Stimulated activated CD4-positive, alpha-beta T cell treated with anti-CD3 and anti-CD28 coated beads, Interleukin-4, amount 100 ng/mL, for 1 hour (primary cell): ENCODE measurements around the gene AP2A1.
"Not testable (repeated sequence)": the region's sequence is repeated elsewhere in the genome, so short reads cannot be mapped to it uniquely, and the experiment has no call there.

Experiments used
- DNase-seq: peaks from one replicate; pipeline ENCODE4 v3.0.0-alpha.2; 2020

AP2A1 gene

DNA sequence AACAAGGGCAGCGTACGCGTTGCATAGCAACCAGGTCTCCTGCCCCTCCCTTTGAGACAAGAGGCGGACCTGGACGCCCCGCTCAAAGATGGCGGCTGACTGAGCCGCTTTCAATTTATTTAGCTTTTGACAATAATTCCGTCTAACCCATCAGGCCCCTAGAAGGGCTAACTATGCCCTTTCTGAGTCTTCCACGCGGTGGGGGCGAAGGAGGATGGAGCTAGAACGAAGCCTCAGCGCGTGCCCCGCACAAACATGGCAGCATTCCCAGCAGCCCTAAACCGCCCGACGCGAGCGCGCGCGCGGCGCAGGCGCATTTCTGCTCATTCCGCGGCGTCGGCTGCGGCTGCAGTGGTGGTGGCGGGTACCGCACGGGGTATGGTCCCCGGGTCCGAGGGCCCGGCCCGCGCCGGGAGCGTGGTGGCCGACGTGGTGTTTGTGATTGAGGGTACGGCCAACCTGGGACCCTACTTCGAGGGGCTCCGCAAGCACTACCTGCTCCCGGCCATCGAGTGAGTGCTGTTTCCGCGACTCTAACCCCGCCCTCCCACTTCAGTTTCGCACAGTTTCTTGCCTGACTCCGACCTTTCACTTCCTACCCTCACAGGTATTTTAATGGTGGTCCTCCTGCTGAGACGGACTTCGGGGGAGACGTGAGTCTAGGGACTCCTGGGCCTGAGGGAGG lies 51.3 kb downstream of the AP2A1 start, which contains the start of gene MED25:
MED25 (plus strand) TSS at position 326 of the 685 bp plus-strand sequence; CDS start at position 379, 53 bp downstream.
- peak; percentile 83 for DNase-seq

DNA sequence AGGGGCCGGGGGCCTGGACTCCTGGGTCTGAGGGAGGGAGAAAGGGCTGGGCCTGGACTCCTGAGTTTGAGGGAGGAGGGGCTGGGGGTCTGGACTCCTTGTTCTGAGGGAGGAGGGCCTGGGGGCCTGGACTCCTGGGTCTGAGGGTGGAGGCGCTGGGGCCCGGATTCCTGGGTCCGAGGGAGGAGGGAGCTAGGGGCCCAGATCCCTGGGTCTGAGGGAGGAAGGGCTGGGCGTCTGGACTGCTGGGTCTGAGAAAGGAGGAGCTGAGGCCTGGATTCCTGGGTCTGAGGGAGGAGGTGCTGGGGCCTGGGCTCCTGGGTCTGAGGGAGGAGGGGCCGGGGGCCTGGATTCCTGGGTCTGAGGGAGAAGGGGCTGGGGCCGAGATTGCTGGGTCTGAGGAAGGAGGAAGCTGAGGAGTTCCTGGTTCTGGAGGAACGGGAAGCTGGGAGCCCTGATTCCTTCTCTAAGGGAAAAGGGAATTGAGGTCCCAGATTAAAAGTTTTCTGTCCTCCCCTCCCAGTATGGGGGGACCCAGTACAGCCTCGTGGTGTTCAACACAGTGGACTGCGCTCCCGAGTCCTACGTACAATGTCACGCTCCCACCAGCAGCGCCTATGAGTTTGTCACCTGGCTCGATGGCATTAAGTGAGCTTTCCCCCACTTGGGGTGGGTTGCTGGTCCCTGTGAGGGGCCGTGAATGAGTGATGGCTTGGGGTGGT lies 52.0 kb downstream of the AP2A1 start:
- no peak for DNase-seq

DNA sequence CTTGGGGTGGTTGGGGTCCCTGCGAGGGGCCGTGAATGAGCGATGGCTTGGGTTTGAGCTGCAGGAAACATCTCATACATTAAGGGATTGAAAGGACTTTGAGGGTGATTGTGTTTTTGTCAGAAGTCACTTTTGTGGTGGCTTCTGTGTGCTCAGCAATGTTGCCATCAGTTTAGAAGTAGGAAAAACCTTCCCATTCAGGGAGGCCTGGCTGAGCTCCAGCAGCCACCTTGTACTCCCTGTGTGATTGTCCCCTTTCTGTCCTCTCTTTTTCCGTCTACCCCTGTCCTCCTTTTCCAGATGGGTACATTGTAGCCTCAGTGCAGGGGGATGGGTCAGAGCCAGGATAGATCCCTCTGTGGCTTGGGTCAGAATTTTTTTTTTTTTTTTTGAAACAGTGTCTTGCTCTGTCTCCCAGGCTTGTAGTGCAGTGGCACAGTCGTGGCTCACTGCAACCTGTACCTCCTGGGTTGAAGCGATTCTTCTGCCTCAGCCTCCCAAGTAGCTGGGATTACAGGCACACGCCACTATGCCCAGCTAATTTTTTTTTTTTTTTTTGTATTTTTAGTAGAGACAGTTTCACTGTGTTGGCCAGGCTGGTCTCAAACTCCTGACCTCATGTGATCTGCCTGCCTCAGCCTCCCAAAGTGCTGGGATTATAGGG lies 52.8 kb downstream of the AP2A1 start:
- DNase-seq = not testable (repeated sequence)

DNA sequence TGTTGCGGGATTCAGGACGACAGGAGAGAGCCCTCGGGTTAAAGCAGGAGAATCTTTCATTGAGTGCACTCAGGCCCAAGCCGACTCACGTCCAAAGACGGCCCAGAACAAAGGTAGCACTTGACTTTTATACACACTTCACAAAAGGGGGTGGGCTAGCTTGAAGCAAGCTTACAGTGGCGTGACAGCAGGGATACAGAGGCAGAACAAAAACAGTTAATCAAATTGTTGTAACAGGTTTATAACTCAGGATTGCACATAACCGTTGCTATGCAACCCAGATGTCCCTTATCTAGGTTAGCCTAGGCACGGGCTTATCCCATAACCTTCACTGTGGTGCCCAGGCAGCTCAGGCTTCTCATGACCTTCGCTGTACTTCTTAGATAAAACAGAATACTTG lies 53.3 kb downstream of the AP2A1 start:
- no peak for DNase-seq

DNA sequence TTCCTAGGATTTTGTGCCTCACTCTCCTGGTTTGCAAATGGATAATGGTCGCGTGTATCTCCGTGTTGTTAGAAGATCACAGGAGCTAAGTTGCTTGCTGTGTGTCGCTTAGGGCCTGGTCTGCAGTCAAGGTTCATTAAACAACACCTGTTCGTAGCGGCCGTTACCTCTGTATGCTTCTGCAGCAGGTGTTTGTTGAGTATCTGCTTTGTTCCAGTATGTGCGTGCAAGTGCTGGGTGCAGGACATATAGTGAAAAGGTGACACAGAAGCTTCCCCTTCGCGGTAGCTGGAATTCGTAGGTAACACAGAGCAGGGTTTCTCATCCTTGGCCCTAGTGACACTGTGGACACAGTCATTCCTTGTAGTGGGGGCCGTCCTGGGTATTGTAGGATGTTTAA lies 56.7 kb downstream of the AP2A1 start:
- DNase-seq = no peak

DNA sequence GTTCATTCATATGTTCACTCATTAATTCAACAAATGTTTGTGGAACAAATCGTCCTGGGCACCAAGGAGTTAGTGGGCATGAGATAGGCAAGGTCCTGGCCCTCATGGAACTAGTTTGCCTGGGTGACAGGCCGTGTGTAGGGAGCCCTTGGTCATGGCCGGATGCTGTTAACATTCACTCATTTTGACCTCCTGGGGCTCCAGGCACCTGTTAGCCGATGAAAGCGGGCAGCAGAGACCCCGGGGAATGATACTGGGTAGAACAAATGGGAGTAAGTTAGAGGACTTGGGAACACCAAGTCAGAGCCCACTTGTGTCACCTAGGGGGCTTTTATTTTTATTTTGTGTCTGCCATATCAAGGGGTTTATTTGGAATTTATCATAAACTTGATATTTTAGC lies 57.9 kb downstream of the AP2A1 start:
- DNase-seq = no peak

DNA sequence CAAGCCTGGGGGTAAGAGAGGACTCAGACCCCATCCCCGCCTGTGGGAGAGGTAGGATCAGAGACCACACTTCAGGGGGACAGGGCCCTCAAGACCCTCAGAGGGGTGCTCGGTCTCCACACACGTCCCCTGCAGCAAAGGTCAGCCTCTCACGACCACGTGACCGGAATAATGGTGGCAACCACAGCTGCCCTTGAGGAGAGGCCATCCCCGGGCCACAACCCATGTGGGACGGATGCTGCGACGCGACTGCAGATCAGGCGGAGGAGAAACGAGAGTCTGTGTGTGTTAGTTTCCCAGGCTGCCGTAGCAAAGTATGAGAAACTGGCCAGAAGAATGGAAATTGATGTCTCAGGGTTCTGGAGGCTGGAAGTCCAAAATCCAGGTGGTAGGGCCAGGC lies 60.2 kb downstream of the AP2A1 start:
- no peak for DNase-seq

DNA sequence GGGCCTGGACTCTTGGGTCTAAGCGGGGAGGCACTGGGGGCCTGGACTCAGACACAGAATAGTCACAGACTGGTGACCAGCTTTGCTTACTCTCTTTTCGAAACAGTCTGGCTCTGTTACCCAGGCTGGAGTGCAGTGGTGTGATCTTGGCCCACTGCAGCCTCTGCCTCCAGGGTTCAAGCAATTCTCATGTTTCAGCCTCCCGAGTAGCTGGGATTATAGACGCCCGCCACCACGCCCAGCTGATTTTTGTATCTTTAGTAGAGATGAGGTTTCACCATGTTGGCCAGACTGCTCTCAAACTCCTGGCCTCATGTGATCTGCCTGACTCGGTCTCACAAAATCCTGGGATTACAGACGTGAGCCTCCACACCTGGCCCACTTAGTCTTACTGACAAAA lies 62.4 kb downstream of the AP2A1 start:
- DNase-seq = no peak

DNA sequence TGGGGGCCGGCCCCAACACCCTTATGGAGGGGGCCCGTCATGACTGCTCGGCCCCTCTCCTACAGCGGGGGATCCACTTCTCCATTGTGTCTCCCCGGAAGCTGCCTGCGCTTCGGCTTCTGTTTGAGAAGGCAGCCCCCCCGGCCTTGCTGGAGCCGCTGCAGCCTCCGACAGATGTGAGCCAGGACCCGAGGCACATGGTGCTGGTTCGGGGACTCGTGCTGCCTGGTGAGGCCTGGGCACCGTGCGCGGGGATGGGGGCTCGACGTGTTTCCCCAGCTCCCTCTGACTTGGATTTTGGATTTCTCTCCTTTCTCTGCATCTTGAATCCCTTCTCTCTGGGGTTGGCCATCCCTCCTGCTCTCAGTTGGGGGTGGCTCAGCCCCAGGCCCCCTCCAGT lies 62.9 kb downstream of the AP2A1 start:
- DNase-seq = no peak

DNA sequence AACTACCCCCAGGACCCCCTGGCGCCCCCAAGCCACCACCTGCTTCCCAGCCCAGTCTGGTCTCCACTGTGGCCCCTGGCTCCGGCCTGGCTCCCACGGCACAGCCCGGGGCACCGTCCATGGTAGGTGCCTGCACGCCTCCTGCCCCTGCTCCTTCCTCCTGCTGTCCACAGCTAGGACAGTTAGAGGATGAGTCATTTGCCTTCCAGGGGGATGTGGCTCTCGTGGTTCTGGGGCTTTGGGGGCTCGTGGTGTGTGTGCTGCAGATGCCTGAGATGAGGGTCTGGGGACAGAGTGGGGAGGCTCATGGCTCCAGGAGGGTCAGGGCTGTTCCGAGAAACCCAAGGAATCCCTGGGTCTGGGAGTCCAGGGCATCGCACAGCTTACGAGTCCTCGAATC lies 64.0 kb downstream of the AP2A1 start:
- no peak for DNase-seq

DNA sequence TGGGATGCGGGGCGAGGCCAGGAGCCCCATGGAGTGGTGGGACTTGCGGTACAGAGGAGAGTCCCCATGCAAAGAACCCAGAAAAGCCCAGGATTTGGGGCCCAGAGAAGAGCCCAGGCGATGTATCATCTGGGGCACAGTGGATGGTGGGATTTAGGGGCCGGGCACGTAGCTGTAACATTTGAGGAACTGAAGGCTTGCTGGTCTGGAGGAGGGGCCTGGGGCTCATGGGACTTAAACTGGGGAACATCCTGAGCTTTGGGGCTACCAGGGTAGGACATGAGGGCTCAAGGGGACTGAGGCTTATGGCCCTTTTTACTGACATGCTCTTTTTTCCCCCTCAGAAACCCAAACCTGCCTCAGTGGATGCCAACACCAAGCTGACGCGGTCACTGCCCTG lies 64.8 kb downstream of the AP2A1 start:
- DNase-seq = no peak

DNA sequence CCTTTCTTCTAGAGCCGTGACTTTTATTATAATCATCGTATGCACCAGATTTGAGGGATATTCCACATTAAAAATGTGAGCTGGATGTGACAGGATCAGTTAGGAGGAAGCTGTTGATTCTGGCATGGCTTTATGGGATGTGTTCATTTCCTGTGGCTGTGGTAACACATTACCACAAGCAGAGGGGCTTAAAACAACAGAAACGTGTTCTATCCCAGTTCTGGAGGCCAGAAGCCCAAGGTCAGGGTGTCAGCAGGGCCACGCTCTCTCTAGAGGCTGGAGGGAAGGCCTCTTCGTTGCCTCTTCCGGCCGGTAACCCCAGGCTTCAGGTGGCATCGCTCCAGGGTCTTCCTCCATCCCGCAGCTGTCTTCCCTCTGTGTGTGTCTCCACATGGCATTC lies 65.8 kb downstream of the AP2A1 start:
- no peak for DNase-seq

DNA sequence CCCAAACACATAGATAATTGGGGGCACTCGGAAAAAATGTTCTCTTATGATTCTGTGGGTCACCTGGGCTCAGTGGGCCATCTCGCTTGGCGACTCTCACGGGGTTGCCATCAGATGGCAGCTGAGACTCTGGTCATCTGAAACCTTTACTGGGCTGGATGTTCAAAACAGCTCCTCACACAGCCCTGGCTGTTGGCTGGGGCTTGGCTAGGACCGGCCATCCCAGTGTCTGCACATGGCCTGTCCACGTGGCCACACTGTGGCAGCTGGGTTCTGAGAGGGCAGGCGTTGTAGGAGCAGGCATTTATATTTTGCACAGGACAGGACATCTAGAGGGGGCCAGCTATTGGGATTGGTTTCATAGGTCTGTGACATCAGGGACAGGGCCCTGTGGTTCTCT lies 66.8 kb downstream of the AP2A1 start:
- DNase-seq = no peak

DNA sequence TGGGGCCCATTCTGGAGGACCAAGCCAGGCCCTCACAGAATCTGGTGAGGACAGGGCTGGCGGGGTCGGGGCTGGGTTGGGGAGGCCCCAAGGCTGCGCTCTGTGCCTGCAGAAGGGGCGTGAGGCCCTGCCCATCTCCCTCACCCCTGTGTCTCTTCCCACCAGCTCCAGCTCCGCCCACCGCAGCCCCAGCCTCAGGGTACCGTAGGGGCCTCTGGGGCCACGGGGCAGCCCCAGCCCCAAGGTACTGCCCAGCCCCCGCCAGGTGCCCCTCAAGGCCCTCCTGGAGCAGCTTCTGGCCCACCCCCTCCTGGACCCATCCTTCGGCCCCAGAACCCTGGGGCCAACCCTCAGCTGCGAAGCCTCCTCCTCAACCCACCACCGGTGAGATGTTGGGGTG lies 68.8 kb downstream of the AP2A1 start:
- no peak for DNase-seq

DNA sequence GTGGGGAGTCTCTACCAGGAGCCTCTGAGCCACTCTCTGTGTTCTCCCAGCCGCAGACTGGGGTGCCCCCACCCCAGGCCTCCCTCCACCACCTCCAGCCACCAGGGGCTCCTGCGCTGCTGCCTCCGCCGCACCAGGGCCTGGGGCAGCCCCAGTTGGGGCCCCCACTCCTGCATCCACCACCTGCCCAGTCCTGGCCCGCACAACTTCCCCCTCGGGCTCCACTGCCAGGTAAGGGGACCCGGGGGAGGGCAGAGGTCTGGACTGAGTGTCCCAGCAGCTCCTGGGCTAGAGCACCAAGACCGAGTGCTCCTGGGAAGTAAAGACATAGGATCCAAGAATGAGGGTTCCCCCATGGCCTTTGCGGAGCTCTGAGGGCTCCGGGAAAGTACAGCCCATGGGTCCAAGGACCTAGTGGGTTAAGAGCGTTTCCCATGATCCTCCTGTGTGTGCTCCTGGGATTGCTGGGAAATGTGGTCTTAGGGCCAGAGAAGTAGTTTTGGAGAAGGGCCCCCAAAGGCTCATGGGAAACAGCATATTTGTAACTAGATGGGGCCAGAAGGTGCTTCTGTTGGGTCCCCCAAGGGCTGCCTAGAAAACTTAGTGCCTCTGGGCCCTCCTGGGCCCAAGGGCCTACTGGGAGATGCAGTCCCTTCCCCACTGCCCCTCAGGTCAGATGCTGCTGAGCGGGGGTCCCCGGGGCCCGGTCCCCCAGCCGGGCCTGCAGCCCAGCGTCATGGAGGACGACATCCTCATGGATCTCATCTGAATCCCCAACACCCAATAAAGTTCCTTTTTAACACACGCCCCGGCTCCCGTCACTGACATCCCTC lies 69.6 kb downstream of the AP2A1 start:
- DNase-seq = no peak

DNA sequence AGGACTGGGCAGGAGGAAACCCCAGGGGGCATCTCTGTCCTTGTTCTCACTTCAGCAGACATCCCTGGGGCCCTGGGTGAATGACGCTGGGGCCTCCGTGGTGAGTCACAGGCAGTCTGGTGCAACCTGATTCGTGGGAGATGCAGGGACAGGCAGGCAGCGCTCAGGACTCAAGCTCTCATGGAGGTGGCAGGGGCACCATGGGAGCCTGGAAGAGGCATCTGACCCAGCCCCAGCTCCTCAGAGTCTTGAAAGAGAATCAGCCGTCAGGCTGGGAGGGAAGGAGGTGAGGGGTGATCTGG lies 70.2 kb downstream of the AP2A1 start:
- DNase-seq = no peak

DNA sequence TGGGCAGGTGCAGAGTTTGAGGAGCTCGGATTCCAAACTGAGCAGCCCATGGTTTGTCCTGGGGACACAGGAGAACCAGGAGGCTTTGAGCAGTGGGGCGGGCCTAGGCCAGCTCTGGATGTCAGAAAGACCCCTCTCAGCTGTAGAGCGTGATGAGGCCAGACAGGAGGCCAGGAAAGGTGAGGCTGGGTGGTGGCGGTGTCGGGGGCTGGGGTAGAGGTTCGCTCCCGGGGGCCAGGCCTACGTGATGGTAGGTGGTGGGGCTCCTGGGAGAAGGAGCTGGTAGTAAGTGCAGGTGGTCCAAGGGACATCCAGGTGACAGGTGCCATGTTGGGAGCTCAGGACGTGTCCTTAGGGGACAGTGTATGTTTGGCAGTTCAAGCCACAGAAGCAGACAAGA lies 70.6 kb downstream of the AP2A1 start:
- DNase-seq = no peak

DNA sequence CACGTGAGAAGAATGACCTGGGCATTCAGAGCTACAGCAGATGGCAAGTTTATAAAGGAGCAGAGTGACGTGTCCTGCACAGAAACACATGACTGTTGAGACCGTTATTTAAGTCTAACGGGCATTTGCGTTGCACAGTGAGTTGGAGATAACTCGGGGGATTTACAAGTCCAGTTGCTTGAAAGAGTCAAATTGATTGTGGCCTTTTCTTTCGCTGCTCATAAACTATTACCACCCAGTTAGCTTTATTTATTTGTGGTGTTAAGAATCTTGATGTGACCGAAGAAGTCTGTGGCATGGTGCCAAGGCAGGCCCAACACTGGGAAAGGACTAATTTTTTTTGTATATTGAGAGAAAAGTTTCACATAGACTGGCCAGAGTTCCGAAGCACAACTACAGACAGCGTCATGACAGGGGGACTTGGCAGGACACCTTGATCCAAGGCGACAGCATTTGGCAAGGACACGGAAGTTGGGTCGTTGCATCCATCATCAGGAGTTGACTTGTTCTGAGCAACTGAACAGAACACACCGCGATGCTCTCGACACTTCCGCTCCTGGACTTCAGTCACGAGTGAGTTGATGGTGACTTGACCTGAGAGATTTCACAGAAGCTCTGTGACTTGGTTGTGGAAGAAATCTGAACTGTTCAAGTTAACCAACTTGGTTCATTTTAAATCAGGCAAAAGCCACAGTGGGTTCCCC lies 72.2 kb downstream of the AP2A1 start:
- DNase-seq = no peak

DNA sequence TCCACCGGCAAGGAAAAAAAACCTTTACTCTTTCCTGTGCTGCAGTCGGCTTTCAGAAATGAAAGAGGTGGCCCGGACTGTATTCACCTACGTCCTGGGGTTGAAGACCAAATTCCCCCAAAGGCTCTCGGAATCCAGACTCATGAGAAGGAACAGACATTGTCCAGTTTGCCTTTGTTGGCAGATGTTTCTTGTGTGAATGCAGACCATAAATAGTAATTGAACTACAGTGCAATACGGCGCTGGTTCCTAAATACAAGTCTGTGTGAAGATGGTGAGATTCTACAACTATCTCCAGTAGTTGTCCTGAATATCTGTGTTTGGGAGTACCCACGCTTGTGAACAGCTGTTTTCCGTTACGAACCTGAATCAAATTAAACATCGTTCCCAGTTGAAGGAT lies 72.9 kb downstream of the AP2A1 start:
- DNase-seq = no peak

DNA sequence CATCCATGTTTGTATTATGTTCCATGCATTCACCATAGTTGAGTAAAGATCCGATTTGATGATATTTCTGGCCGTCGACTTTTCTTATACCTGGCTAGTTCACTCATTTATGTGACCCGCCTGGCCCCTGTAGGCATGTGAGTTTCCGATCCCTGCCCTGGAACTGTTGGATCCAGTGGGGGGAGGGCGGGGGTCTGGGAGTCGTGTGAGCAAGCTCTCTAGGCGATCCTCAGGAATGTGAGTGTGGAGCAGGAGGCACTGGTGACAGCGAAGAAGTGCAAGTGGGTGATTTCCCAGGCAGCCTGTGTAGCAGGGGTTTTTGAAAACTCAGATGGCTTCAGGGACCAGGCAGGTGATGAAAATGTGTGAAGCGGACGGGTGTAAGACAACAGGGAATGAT lies 73.5 kb downstream of the AP2A1 start:
- no peak for DNase-seq

DNA sequence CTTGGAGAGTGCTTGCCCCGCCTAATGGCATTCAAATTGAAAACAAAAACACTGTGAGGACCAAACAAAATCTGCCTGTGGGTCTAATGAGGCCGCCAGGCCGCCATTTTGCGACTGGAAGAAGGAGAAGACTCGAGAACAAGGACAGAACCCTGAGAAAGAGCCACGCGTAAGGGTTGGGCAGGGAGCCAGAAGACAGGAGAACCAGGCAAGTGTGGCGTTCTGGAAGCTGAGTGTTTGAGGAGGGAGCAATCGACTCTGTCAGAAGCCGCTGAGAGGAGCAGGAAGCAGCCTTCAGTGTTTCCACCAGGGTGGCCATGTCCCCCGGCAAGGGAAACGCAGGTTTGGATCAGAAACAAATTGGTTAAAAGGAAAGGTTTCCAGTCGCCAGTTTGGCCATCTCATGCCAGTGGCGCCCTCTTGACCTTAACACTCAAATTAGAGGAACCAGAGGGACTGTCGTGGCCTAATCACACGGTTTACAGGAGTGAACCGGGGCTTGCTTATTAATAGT lies 74.0 kb downstream of the AP2A1 start:
- no peak for DNase-seq

DNA sequence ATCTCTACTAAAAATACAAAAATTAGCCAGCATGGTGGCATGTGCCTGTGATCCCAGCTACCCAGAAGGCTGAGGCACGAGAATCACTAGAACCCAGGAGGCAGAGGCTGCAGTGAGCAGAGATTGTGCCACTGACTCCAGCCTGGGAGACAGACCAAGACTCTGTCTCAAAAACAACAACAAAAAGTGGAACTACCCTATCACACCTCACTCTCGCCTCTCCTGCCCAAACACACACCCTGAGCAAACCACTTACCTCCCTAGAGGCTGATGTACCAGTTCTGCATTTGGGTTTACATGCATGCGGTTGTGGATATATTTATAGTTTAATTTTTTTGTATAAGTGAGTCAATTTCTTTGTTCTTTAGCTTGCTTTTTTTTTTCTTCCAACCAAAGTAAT lies 76.5 kb downstream of the AP2A1 start:
- DNase-seq = no peak
